NCI-H2171 treated with DMSO at 0.1 percent for 48 hours (cell line): Measurements from ENCODE around the gene KIF13A.
"Not testable (repeated sequence)": the region's sequence is repeated elsewhere in the genome, so short reads cannot be mapped to it uniquely, and the experiment has no call there.

ENCODE experiments used
- DNase-seq: peaks from one replicate; lab custom pipeline; 2025; lab: John Stamatoyannopoulos, UW

KIF13A gene

GRCh38 chr6:17932330-17932852 lies 55.0 kb downstream of the KIF13A start:
- no peak for DNase-seq

- DNase-seq = no peak
Observed at GRCh38 chr6:17931227-17931626, 56.2 kb downstream of the KIF13A start.

GRCh38 chr6:17930321-17930993 lies 57.0 kb downstream of the KIF13A start:
- no peak for DNase-seq

GRCh38 chr6:17928514-17929430 lies 58.7 kb downstream of the KIF13A start:
- DNase-seq = no peak

- DNase-seq = no peak
Observed at GRCh38 chr6:17927705-17928104, 59.7 kb downstream of the KIF13A start.

GRCh38 chr6:17923401-17923863 lies 64.0 kb downstream of the KIF13A start:
- no peak for DNase-seq

GRCh38 chr6:17921454-17921853 lies 66.0 kb downstream of the KIF13A start:
- no peak for DNase-seq

- DNase-seq = no peak
Observed at GRCh38 chr6:17919496-17919895, 67.9 kb downstream of the KIF13A start.

- no peak for DNase-seq
Observed at GRCh38 chr6:17917837-17918763, 69.3 kb downstream of the KIF13A start.

- DNase-seq = no peak
Observed at GRCh38 chr6:17914651-17915050, 72.8 kb downstream of the KIF13A start.

GRCh38 chr6:17912521-17912920 lies 74.9 kb downstream of the KIF13A start:
- DNase-seq = no peak

- DNase-seq = not testable (repeated sequence)
Observed at GRCh38 chr6:17911656-17912055, 75.8 kb downstream of the KIF13A start.

- no peak for DNase-seq
Observed at GRCh38 chr6:17910189-17910588, 77.2 kb downstream of the KIF13A start.

- no peak for DNase-seq
Observed at GRCh38 chr6:17908831-17909230, 78.6 kb downstream of the KIF13A start.

GRCh38 chr6:17907406-17908229 lies 79.8 kb downstream of the KIF13A start:
- DNase-seq = peak; percentile 48

- no peak for DNase-seq
Observed at GRCh38 chr6:17905611-17906592, 81.5 kb downstream of the KIF13A start.

- DNase-seq = no peak
Observed at GRCh38 chr6:17904491-17905120, 82.8 kb downstream of the KIF13A start.

GRCh38 chr6:17902974-17903373 lies 84.5 kb downstream of the KIF13A start:
- no peak for DNase-seq

- DNase-seq = no peak
Observed at GRCh38 chr6:17901493-17901892, 85.9 kb downstream of the KIF13A start.
